Prostate gland (tissue), 2 donors: ENCODE data around the gene TESK1.
"Not testable (repeated sequence)": the region's sequence is repeated elsewhere in the genome, so short reads cannot be mapped to it uniquely, and the experiment has no call there.

ENCODE experiments used
- CTCF ChIP-seq, 4 experiments: fragments of 200-600 bp in 2 of 4; fragments of 450-650 bp in 2 of 4; sonication (generic) in 2 of 4; IDR thresholded peaks; 1 replicate in 3 of 4; 2 replicates in 1 of 4; pipeline ENCODE4 v1.5.1; 2016 to 2019; ENCODE audit warnings: antibody characterized with exemption in 4 of 4, mild to moderate bottlenecking in 2 of 4, moderate library complexity in 2 of 4
- POLR2A ChIP-seq: fragments of 450-650 bp; IDR thresholded peaks from one replicate; pipeline ENCODE4 v1.6.1; 2016; ENCODE audit warnings: antibody characterized with exemption, mild to moderate bottlenecking
- POLR2AphosphoS5 ChIP-seq: sonication (generic); formaldehyde crosslinking; IDR thresholded peaks from one replicate; pipeline ENCODE4 v1.6.1; 2017; ENCODE audit warnings: antibody characterized with exemption

- not testable (repeated sequence) for TF ChIP-seq CTCF (IDR thresholded peaks at IDR 0.05); POLR2A; POLR2AphosphoS5
Observed at GRCh38 chr9:35641478-35641877, 36.4 kb downstream of the TESK1 start.
